H1 (cell line): ENCODE measurements around the gene RTN4RL2. TPM values are rescaled to one million over a fixed set of nuclear protein-coding genes. Genes with fewer than 3 reads are reported as not detected.

Experiments
- ASH2L ChIP-seq: fragments of 200-600, 300-600 bp; sonication (generic); IDR thresholded peaks from one replicate; pipeline ENCODE4 v1.7.1; 2017; ENCODE audit warnings: low read length
- CBX5 ChIP-seq: fragments of 300-800, 300-1000 bp; sonication (generic); IDR thresholded peaks from 2 replicates; pipeline ENCODE4 v1.7.1; 2016; ENCODE audit warnings: antibody characterized with exemption, low read length, low read depth
- CHD1 ChIP-seq: IDR thresholded peaks from 2 replicates; pipeline ENCODE4 v1.6.1; 2012; ENCODE audit warnings: low read depth, low read length, improper control_type of control experiment
- CTBP2 ChIP-seq: IDR thresholded peaks from 2 replicates; pipeline ENCODE4 v1.7.0; 2011; ENCODE audit warnings: borderline replicate concordance, mild to moderate bottlenecking, moderate library complexity, mixed read lengths, low read length; ENCODE audit not compliant: insufficient read depth, insufficient read length
- EGR1 ChIP-seq: IDR thresholded peaks from 2 replicates; pipeline ENCODE4 v1.6.1; 2011; ENCODE audit warnings: low read depth, low read length, borderline replicate concordance
- GABPA ChIP-seq: IDR thresholded peaks from 2 replicates; pipeline ENCODE4 v1.6.1; 2011; ENCODE audit warnings: mild to moderate bottlenecking, low read length, moderate library complexity, borderline replicate concordance; ENCODE audit not compliant: insufficient read depth
- HDAC2 ChIP-seq, 2 experiments: fragments of 300-600 bp in 1 of 2; sonication (generic) in 1 of 2; IDR thresholded peaks; 2 replicates each; pipeline ENCODE4 v1.6.1; 2011 to 2012; ENCODE audit warnings: low read depth in 2 of 2, low read length in 2 of 2, mild to moderate bottlenecking in 2 of 2, moderate library complexity in 2 of 2, borderline replicate concordance in 1 of 2, inconsistent platforms in 1 of 2
- KDM1A ChIP-seq: fragments of 200-600, 300-600 bp; sonication (generic); IDR thresholded peaks from 2 replicates; pipeline ENCODE4 v1.7.1; 2016; ENCODE audit warnings: mild to moderate bottlenecking, low read length, borderline replicate concordance
- MAFK ChIP-seq: IDR thresholded peaks from 2 replicates; pipeline ENCODE4 v1.6.1; 2012; ENCODE audit warnings: low read depth, mild to moderate bottlenecking, improper control_type of control experiment, low read length
- NRF1 ChIP-seq: IDR thresholded peaks from 2 replicates; pipeline ENCODE4 v1.6.1; 2011; ENCODE audit warnings: mild to moderate bottlenecking, low read depth, low read length, improper control_type of control experiment
- RBBP5 ChIP-seq: IDR thresholded peaks from 2 replicates; pipeline ENCODE4 v1.7.1; 2012; ENCODE audit warnings: low read depth, mild to moderate bottlenecking, inconsistent platforms, low read length, moderate library complexity, borderline replicate concordance
- SIRT6 ChIP-seq: IDR thresholded peaks from one replicate; pipeline ENCODE4 v1.7.1; 2012; ENCODE audit warnings: low read length, inconsistent platforms
- SP2 ChIP-seq: IDR thresholded peaks from 2 replicates; pipeline ENCODE4 v1.6.1; 2012; ENCODE audit warnings: mild to moderate bottlenecking, low read length, inconsistent platforms
- SRF ChIP-seq: IDR thresholded peaks from 2 replicates; pipeline ENCODE4 v1.6.1; 2011; ENCODE audit warnings: mild to moderate bottlenecking, low read depth, low read length, moderate library complexity
- TAF1 ChIP-seq: IDR thresholded peaks from 2 replicates; pipeline ENCODE4 v1.6.1; 2011; ENCODE audit warnings: mild to moderate bottlenecking, low read depth, low read length
- TEAD4 ChIP-seq: IDR thresholded peaks from 2 replicates; pipeline ENCODE4 v1.6.1; 2012; ENCODE audit warnings: low read depth, low read length, inconsistent platforms, mixed read lengths
- YY1 ChIP-seq: IDR thresholded peaks from 2 replicates; pipeline ENCODE4 v1.6.1; 2011; ENCODE audit warnings: low read depth, mild to moderate bottlenecking, low read length
- polyA plus RNA-seq, 7 experiments: library from polyadenylated mRNA; depleted of rRNA in 3 of 7; stranded (reverse) in 5 of 7; unstranded in 2 of 7; fragments of >200 nt in 5 of 7; fragments of 200-250 nt in 2 of 7; gene quantifications; 1 replicate in 5 of 7; 2 replicates in 1 of 7; 4 replicates in 1 of 7; pipeline versions ENCODE4 v1.2.1 to v1.2.3, GENCODE V29; 2011 to 2013; ENCODE audit warnings: missing spikeins in 2 of 7, mixed read lengths in 2 of 7
- total RNA-seq: library from RNA; stranded (reverse); fragmentation: NEBNext Ultra II Directional; extraction: Animal tissue kit (Norgen Biotek cat#: 25700); gene quantifications from 2 replicates; pipeline ENCODE4 v1.2.1, GENCODE V29; 2021
- TF ChIP-seq, protein P1 (sequence below): IDR thresholded peaks from 2 replicates; pipeline ENCODE4 v1.6.1; 2012; ENCODE audit warnings: inconsistent platforms
- TF ChIP-seq, protein P2 (sequence below), 3 experiments: IDR thresholded peaks; 1 replicate in 2 of 3; 2 replicates in 1 of 3; pipeline versions ENCODE4 v1.5.1 to v1.6.1; 2011; ENCODE audit warnings: low read length in 3 of 3, mild to moderate bottlenecking in 3 of 3, inconsistent platforms in 2 of 3, low read depth in 1 of 3, moderate library complexity in 1 of 3; ENCODE audit not compliant: insufficient read depth in 1 of 3; ENCODE audit errors: control extremely low read depth in 1 of 3

RTN4RL2 gene
- total and polyA plus RNA-seq, 2 of the 8 experiments (the other 6 are each of a cell fraction or from before 2014, with no cell fraction given), result 11.4 to 23.7 TPM

DNA sequence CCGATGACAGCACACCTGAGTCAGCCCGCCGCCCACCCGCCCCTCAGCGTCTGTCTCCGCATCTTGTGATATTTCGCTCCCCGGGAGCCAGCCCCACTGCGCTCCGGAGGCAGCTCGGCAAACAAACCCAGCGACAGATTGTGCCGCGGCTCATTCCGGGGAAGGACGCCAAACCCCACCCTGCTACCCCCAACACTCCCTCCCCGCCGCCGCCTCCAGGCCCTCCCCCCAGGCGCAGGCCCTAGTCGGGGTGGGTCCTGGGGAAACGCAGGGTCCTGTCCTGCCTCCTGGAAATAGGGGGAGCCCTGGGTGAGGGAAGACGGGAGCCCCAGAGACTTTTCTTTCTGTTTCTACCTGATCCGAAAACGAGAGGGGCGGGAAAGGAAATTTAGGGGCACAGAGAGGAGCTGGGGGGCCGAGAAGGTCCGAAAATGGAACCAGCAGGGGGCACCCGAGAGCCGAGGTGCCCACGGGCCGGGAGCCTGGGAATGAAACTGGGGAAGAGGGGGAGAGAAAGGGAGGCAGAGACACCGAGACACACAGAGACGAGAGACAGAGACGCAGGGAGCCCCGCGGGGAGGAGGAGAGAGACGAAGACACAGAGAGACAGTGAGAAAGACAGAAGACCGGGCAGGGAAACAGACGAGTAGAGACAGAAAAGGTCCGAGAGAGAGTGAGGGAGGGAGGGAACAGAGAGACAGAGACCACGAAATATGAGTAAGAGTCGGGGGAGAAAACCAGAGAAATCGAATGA, 1.7 kb upstream of the RTN4RL2 start (continued):
- TF ChIP-seq KDM1A (no peak), TAF1 (0 out of 2 replicates have a peak, but pooled peaks have one; percentile 15), CBX5 (no peak), SIRT6 (no peak), RBBP5 (0 out of 2 replicates have a peak, but pooled peaks have one; percentile 24), NRF1 (no peak), GABPA (no peak), CTBP2 (no peak), YY1 (no peak), HDAC2 (IDR thresholded peaks at IDR 0.05; ENCODE audit: borderline replicate concordance in 1 of 2, low read depth in 2 of 2, low read length in 2 of 2) (peak in 1 of 2 experiments; percentile 32; a peak in 1 of 4 replicates), ASH2L (peak; percentile 69), CHD1 (no peak), MAFK (no peak), SP2 (no peak), SRF (no peak), EGR1 (no peak), TEAD4 (no peak)
- TF ChIP-seq, protein P1, sequence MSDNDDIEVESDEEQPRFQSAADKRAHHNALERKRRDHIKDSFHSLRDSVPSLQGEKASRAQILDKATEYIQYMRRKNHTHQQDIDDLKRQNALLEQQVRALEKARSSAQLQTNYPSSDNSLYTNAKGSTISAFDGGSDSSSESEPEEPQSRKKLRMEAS, result 0 out of 2 replicates have a peak, but pooled peaks have one; percentile 17
- TF ChIP-seq, protein P2, sequence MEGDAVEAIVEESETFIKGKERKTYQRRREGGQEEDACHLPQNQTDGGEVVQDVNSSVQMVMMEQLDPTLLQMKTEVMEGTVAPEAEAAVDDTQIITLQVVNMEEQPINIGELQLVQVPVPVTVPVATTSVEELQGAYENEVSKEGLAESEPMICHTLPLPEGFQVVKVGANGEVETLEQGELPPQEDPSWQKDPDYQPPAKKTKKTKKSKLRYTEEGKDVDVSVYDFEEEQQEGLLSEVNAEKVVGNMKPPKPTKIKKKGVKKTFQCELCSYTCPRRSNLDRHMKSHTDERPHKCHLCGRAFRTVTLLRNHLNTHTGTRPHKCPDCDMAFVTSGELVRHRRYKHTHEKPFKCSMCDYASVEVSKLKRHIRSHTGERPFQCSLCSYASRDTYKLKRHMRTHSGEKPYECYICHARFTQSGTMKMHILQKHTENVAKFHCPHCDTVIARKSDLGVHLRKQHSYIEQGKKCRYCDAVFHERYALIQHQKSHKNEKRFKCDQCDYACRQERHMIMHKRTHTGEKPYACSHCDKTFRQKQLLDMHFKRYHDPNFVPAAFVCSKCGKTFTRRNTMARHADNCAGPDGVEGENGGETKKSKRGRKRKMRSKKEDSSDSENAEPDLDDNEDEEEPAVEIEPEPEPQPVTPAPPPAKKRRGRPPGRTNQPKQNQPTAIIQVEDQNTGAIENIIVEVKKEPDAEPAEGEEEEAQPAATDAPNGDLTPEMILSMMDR (IDR thresholded peaks at IDR 0.05; ENCODE audit: control extremely low read depth in 1 of 3, insufficient read depth in 1 of 3, low read depth in 1 of 3, low read length in 3 of 3), result peak; percentile 50 to 61 (median 54)
